Measurements from ENCODE around the gene MRGPRE. TPM values are rescaled to one million over a fixed set of nuclear protein-coding genes. Genes with fewer than 3 reads are reported as not detected.

Gene MRGPRE
- total and polyA plus RNA-seq, 2 donors (not counting 1 experiment from before 2014, with no cell fraction given) = not detected

- H3K79me2 ChIP-seq (ENCODE audit: control insufficient read depth, insufficient read depth, low read length) = no peaks in the 10 kb centered on the region
- CTCF ChIA-PET = no interaction called here
- no peak overlapping the region for H3K9ac ChIP-seq (ENCODE audit: low read length)
- H3K27me3 ChIP-seq (replicated peaks in 1 of 4; ENCODE audit: control extremely low read depth in 1 of 4, control insufficient read depth in 3 of 4, insufficient read depth in 4 of 4, low read length in 3 of 4) = peaks cover 0 to 3% (median 0%) of the 10 kb centered on the region in 4 experiments
- H3K36me3 ChIP-seq (replicated peaks in 1 of 2; ENCODE audit: control extremely low read depth in 1 of 2, control insufficient read depth in 1 of 2, extremely low read depth in 1 of 2, insufficient read depth in 2 of 2, low read length in 1 of 2) = no peaks in the 10 kb centered on the region
- no peak overlapping the region for H3K4me2 ChIP-seq (replicated peaks; ENCODE audit: low read depth, low read length, poor library complexity, severe bottlenecking)
- no peak overlapping the region for H2AFZ ChIP-seq (ENCODE audit: insufficient read depth, low read depth, low read length, poor library complexity, severe bottlenecking)
- POLR2A ChIA-PET = no interaction called here
- ATAC-seq (ENCODE audit: low read depth) (no peak), DNase-seq (no peak)
- Mint-ChIP-seq H3K9me3 (ENCODE audit: insufficient read depth) (no peaks in the 10 kb centered on the region), H3K27ac (no peak overlapping the region), H3K27me3 (peaks cover 4% of the 10 kb centered on the region), H3K4me3 (no peak overlapping the region), H3K4me1 (no peaks in the 10 kb centered on the region)
- no peak overlapping the region for H3K4me3 ChIP-seq (ENCODE audit: control extremely low read depth in 1 of 5, extremely low read depth in 1 of 5, insufficient read depth in 1 of 5, low read depth in 2 of 5, low read length in 4 of 5)
- H3K27ac ChIP-seq (ENCODE audit: low read length in 2 of 2) = no peak overlapping the region
- no peaks in the 10 kb centered on the region for H3K9me3 ChIP-seq (ENCODE audit: control extremely low read depth in 1 of 3, control insufficient read depth in 2 of 3, insufficient read depth in 1 of 3, low read length in 2 of 3)
- TF ChIP-seq EZH2 (IDR thresholded peaks at IDR 0.05; ENCODE audit: borderline replicate concordance, insufficient read depth, low read depth, low read length, poor library complexity, severe bottlenecking) = no peak
- TF ChIP-seq, protein P1, sequence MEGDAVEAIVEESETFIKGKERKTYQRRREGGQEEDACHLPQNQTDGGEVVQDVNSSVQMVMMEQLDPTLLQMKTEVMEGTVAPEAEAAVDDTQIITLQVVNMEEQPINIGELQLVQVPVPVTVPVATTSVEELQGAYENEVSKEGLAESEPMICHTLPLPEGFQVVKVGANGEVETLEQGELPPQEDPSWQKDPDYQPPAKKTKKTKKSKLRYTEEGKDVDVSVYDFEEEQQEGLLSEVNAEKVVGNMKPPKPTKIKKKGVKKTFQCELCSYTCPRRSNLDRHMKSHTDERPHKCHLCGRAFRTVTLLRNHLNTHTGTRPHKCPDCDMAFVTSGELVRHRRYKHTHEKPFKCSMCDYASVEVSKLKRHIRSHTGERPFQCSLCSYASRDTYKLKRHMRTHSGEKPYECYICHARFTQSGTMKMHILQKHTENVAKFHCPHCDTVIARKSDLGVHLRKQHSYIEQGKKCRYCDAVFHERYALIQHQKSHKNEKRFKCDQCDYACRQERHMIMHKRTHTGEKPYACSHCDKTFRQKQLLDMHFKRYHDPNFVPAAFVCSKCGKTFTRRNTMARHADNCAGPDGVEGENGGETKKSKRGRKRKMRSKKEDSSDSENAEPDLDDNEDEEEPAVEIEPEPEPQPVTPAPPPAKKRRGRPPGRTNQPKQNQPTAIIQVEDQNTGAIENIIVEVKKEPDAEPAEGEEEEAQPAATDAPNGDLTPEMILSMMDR (IDR thresholded peaks at IDR 0.05) = no peak
- intact Hi-C loops (cut with micrococcal nuclease) = no loop called here
- H4K20me1 ChIP-seq (ENCODE audit: control insufficient read depth, insufficient read depth, low read length, poor library complexity, severe bottlenecking) = no peaks in the 10 kb centered on the region
- no peaks in the 10 kb centered on the region for H3K4me1 ChIP-seq (ENCODE audit: control insufficient read depth in 2 of 2, insufficient read depth in 2 of 2, low read length in 2 of 2)
- 87% methylated on average over 12 of the region's 18 CpGs for WGBS (ENCODE audit: insufficient coverage)
Observed at GRCh38 chr11:3226846-3227567, 5.2 kb downstream of the MRGPRE start.

Measured in B cell (primary cell).